Cardiac fibroblast (primary cell): Measurements from ENCODE around the gene HMX1.

Experiments used
- DNase-seq, 2 donors: peaks; one replicate each; pipeline versions ENCODE4 v3.0.0 to v3.0.0-alpha.2; 2010; ENCODE audit warnings: low read depth in 2 of 2
- H3K4me3 ChIP-seq, 2 donors: replicated peaks in 1 of 2; 1 replicate in 1 of 2; 2 replicates in 1 of 2; pipeline ENCODE4 v1.5.1; 2011; ENCODE audit warnings: low read depth in 2 of 2, low read length in 2 of 2, mild to moderate bottlenecking in 2 of 2, moderate library complexity in 1 of 2
- CTCF ChIP-seq: IDR thresholded peaks from one replicate; pipeline ENCODE4 v1.5.1; 2011; ENCODE audit warnings: low read depth, mild to moderate bottlenecking, low read length, inconsistent platforms

The HMX1 gene

DNA sequence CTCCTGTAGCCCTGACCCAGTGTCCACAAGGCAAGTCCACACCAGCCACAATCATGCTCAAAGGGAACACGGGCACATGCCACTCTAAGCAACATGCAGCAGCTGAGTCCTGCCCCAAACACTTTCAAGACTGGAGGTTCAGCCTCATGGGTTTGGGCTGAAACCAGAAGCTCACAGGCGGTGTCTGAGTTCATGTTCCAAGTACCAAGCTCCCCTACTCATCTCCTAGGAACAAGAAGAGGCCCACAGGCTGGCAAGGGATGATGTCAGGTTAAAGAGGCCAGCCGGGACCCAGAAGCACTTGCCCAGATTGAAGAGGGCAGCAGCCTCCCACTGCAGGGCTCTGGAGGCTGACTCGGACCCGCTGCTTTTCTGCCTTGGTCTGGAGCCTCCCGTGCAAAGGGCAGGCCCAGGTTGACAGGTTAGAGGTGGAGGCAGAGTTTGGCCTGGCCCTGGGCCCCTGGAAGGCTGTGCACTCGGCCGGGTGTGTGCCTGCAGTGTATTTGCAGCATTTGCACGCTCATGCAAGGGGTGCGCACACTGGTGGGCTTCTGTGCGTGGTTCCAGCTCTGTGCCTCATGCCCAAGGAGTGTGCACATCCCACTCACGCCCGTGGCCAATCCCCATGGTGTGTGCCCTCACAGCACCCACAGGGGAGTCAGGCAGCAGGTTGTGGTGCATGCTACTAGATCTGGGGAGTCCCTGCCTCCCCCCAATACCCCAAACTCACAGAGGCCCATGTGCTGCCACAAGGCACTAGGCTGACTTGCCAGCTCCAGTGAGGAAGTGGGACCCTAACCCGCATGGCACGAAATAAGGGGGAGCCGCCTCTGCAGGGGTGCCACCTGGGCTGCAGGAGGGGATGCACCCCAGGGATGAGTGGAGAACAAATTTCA, 2.4 kb downstream of the HMX1 start:
- no peak for TF ChIP-seq CTCF

DNA sequence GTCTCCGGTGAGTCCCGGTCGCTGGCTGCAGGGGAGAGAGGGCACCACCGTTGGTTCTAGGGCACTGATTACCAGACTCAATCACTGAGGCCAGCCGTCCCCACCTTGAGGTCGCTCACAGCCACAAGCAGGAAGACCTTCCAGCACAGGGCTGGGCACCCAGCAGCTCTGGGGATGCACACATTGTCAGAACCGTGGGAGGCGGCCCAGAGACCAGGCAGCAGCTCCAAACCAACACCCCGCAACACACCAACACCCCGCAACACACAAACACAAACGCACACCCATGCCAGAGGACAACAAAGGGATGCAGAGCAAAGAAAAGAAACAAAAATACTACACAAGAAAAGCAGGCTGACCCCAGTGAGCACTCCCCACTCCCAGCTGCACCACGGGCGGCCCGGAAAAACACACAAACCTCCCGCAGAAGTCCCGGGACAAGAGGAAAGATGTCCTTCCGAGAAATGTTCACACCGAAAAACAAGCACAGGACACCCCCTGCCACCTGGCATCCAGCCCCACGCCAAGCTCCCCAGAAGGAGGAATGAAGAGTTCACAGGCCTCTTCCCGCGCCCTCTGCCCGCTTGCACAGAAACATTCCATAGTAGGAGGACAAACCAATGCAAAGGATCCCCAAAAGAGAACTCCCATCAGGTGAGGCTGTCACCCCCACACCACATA, 3.2 kb downstream of the HMX1 start:
- no peak for DNase-seq
- no peak overlapping the region for H3K4me3 ChIP-seq
- TF ChIP-seq CTCF = no peak

More for the DNA sequence above, 2.4 kb downstream of the HMX1 start:
- DNase-seq = no peak
- no peak overlapping the region for H3K4me3 ChIP-seq

DNA sequence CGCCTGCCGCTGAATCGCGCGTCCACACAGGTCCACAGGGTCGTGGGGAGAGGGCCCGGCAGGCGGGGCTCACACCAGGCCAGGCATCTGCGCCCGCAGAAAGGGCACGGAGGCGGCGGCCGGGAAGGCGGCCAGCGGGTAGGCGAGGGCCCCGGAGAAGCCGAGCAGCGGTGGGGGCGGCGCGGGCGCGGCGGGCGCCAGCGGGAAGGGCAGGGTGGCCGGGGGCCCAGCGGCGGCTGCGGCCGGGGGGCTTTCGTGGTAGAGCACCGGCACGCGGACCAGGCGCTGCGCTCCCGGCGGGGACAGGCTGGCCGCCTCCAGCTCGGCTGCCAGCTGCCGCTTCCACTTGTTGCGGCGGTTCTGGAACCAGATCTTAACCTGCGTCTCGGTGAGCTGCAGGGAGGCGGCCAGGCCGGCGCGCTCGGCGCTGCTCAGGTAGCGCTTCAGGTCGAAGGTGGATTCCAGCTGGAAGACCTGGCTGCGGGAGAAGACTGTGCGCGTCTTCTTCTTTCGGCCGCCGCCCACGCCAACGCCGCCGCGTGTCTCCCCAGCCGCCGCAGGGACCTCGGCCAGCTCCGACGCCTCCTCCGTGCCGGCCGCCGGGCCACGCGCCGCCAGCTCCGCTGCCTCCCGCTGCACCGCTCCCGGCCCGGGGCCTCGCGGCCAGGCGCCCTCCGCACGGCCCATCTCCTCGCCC, 3.9 kb downstream of the HMX1 start:
- no peak overlapping the region for H3K4me3 ChIP-seq
- no peak for DNase-seq
- no peak for TF ChIP-seq CTCF

DNA sequence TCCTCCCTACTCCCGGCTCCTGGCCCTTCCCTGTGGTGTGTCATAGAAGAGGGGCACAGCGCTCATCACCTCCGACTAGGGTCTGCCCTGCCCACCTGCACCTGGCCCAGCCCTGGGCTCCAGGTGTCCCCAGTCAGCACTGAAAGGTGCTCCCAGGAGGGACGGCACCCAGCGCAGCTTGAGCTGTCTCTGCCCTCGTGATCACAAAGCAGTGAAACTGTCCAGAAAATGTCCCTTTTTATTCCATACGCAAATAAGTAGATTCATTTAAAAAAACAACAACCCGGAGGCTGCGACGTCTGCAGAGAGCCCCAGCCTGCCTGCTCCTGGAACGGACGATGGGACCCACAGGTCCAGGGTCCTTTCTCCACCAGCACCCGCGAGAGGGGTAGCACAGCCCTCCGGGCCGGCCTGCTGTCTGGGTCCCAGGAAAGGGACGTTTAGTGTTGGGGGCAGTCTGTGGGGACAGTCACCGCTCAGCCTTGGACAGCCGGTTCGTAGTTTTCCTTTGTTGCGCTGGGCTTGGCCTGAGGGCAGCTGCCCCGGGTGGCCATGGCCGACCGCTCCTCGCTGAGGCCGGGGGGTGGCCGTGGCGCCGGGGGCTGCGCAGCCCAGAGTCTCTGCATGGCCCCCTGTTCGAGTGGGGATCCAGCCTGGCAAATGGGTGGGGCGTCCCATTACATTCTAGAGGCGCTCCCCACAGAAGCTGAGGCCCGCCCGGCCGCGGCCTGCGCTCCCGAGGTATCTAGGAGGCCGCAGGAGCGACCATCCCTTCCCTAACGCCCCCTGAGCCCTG, 4.6 kb downstream of the HMX1 start:
- DNase-seq = no peak
- TF ChIP-seq CTCF = no peak
- H3K4me3 ChIP-seq = no peak overlapping the region

DNA sequence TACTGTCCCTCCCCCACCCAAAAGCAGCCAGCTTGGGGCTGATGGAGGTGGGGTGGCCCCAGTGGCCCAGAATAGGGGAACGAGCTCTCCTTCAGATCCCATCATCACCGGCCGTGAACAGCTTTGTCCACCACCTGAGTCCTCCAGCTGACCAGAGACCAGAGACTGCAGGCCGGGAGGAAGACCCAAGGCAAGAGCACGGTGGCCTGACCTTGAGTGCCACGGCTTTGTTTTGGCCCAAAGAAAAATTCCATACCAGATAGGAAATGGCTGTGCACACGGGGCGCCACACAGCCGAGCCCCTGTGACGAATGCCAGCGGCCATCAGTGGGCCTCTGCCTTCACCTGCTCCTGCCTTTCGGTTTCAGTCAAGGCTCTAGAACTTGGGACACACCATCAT, 5.2 kb downstream of the HMX1 start:
- no peak for TF ChIP-seq CTCF
- H3K4me3 ChIP-seq = no peak overlapping the region
- DNase-seq = no peak

DNA sequence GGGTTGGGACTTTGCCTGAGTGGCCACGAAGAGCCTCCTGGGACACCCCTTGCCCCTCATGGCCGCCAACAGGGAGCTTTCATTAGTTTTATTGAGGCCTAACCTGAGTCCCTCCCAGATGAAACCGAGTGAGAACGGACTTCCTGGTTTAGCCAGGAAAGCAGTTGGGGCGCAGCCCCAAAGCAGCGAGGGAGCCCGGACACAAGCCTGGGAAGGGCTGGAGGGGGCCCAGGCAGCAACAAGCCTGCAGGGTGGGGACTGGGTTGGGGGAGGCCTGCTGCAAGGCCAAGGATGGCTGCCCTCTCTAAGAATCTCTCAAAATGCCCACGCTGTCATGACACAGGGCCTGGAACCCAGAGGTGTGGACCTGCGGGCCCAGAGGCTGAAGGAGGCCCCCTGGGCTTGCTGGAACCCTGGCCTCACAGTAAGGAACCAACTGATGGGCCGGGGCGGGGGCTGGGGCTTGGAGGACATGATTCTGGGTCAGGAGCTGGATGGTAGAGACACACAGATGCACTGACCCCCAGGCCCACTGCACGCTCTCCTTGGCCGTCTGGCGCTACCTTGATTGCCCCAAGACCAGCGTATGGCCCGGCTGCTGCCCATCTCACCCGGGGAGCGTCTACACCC, 5.8 kb downstream of the HMX1 start:
- H3K4me3 ChIP-seq = no peak overlapping the region
- no peak for DNase-seq
- no peak for TF ChIP-seq CTCF
